Fibroblast of villous mesenchyme (primary cell): ENCODE results near the gene BLOC1S3. TPM values are rescaled to one million over a fixed set of nuclear protein-coding genes. Genes with fewer than 3 reads are reported as not detected.

ENCODE experiments used
- DNase-seq: peaks from one replicate; pipeline ENCODE4 v3.0.0-alpha.2; 2010; ENCODE audit warnings: low read depth
- H3K4me3 ChIP-seq: 2 replicates; pipeline ENCODE4 v1.5.1; 2011; ENCODE audit warnings: low read depth, mild to moderate bottlenecking, low read length
- total RNA-seq: library from RNA; depleted of rRNA; stranded (reverse); fragments of >200 nt; gene quantifications from 2 replicates; pipeline ENCODE4 v1.2.3, GENCODE V29; 2012
- TF ChIP-seq, protein P1 (sequence below): IDR thresholded peaks from 2 replicates; pipeline ENCODE4 v1.5.1; 2012; ENCODE audit warnings: low read depth, mild to moderate bottlenecking, low read length; ENCODE audit not compliant: insufficient read depth

Gene BLOC1S3
- total RNA-seq, 1 donor = 4.3 TPM

DNA sequence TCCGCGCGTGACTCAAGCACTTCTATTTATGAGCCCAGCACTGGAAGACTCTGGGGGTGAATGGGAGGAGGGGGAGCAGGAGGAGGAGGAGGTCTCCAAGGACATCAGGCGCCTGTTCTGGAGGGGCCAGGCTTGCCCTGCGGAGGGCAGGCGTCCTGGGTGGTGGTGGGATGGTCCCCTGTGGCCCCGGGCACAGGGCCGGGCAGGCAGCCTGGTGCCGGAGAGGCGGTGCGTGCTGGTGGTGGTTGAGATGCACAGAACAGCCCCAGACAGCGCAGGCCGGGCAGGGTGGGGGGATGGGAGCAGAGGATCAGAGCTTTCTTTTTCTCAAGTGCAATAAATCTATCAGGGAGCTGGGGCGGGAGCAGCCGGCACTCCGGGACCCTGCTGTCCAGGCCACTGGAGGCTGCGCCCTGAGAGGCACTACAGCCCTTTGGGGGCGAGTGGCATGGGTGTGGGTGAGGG is 31.8 kb upstream of the BLOC1S3 start:
- no peak for DNase-seq
- no peak overlapping the region for H3K4me3 ChIP-seq
- TF ChIP-seq, protein P1, sequence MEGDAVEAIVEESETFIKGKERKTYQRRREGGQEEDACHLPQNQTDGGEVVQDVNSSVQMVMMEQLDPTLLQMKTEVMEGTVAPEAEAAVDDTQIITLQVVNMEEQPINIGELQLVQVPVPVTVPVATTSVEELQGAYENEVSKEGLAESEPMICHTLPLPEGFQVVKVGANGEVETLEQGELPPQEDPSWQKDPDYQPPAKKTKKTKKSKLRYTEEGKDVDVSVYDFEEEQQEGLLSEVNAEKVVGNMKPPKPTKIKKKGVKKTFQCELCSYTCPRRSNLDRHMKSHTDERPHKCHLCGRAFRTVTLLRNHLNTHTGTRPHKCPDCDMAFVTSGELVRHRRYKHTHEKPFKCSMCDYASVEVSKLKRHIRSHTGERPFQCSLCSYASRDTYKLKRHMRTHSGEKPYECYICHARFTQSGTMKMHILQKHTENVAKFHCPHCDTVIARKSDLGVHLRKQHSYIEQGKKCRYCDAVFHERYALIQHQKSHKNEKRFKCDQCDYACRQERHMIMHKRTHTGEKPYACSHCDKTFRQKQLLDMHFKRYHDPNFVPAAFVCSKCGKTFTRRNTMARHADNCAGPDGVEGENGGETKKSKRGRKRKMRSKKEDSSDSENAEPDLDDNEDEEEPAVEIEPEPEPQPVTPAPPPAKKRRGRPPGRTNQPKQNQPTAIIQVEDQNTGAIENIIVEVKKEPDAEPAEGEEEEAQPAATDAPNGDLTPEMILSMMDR = no peak

DNA sequence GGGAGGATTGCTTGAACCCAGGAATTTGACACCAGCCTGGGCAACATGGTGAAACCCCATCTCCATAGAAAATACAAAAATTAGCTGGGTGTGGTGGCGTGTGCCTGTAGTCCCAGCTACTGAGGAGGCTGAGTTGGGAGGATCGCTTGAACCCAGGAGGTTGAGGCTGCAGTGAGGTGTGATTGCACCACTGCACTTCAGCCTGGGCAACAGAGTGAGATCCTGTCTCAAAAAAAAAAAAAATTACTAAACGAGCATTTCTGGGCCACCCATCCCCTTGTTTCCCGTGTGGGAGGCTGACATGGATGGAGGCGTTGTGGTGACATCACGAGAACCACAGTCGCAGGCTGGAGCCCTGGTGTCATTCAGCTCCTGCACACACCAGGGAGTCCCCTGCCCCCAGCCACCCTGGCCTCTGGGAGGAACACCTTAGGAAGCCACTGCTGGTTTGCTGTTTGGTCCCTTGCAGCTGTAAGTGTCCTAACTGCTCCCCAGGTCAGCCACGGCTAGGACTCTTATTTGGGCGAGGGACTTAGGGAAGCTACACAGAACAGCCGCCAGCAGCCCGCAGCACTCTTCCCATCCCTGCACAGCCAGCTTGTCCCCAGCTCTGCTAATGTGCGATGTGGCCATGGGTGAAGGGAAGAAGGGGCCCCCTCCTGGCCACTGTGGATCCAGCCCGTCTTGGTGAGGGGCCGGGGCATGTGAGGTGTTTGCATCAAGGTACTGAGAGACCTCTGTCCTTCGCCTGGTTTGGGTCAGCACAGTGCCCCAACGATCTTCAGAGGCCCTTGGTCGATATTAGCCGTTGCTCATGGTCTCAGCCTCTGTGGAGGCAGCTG is 30.5 kb upstream of the BLOC1S3 start:
- H3K4me3 ChIP-seq = no peak overlapping the region
- TF ChIP-seq, protein P1 = no peak
- DNase-seq = no peak

DNA sequence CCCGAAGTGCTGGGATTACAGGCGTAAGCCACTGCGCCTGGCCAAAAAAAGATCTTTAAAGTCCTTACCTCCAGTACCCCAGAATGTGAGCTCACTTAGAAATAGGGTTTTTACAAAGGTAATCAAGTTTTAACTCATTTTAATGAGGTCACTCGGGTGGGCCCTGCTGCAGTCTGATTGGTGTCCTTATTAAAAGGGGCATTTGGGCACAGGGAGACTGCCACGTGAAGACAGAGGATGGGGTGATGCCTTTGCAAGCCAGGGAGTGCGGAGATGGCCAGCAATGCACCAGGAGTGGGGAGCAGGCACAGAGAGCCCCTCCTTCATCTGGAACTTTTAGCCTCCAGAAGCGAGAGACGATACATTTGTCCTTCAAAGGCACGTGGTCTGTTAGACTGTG is 29.5 kb upstream of the BLOC1S3 start:
- no peak for DNase-seq
- TF ChIP-seq, protein P1 = no peak

DNA sequence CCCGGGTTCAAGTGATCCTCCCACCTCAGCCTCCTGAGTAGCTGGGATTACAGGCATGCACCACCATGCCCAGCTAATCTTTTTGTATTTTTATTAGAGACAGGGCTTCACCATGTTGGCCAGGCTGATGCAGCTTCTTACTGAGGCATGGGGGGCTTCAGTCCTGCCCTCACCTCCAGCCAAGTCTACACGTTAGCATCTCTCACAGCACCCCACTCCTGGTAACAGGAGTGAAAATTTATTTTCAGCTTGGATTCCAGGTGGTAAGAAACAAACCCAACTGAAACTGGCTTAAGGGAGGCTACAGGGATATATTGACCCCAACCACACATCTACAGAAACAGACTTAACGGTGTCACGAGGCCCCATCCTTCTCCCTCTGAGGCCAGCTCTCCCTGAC is 28.4 kb upstream of the BLOC1S3 start:
- DNase-seq = no peak
- TF ChIP-seq, protein P1 = no peak
- H3K4me3 ChIP-seq = no peak overlapping the region

More for the DNA sequence above, 29.5 kb upstream of the BLOC1S3 start:
- H3K4me3 ChIP-seq = no peak overlapping the region

DNA sequence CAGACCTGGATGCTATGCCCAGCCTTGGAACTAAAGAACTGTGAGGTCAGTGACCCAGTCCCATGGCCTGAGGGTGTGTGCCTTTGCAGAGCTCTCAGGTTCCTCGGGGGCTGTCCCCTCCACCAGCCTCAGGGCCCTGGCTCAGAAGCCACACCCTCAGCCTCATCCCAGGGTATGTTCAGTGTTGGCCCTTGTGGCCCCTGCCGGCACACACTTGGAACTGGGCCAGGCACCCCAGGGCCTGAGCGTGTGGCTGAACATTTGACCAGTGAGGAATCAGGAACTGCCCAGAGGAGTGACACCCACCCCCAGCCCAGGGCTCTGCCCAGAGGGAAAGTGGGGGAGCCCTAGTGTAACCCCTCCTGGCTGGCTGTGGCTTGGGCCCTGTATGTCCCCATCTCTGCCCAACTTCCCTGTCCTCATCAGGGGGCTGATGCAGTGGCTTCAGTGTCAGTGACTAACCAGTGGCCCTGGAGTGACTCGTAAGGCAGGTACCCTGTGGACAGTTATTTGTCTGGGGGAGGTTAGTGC is 27.8 kb upstream of the BLOC1S3 start:
- TF ChIP-seq, protein P1 = no peak
- no peak for DNase-seq
- H3K4me3 ChIP-seq = no peak overlapping the region

DNA sequence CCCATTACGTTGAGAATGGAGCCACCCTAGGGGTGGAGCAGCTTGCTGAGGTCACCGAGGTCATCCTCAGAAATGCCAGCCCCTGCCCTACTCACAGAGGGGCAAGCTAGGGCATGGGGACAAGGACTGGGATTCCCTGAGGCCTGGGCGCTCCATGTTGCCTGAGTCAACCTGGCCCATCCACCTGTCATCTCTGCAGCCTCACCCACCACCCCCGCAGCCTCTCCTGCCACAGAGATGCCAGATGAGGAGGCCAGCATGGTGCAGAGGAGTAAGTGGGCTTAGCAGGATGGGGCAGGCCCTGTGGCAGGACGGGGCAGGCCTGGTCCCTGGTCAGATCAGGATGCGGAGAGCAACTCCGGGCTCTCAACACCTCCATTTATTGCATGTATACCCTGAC is 27.3 kb upstream of the BLOC1S3 start:
- TF ChIP-seq, protein P1 = no peak
- no peak for DNase-seq
- H3K4me3 ChIP-seq = no peak overlapping the region
